Hepatocyte (in vitro differentiated cells): ENCODE measurements around the gene MGAM2.

ENCODE experiments used
- EZH2 ChIP-seq: fragments of 200-600 bp; sonication (generic); IDR thresholded peaks from 2 replicates; pipeline ENCODE4 v1.6.1; 2016; ENCODE audit warnings: antibody characterized with exemption, mild to moderate bottlenecking, borderline replicate concordance
- TF ChIP-seq, protein P1 (sequence below): fragments of 200-600 bp; sonication (generic); IDR thresholded peaks from 2 replicates; pipeline ENCODE4 v1.5.1; 2016; ENCODE audit warnings: antibody characterized with exemption, mild to moderate bottlenecking; ENCODE audit not compliant: poor library complexity

DNA sequence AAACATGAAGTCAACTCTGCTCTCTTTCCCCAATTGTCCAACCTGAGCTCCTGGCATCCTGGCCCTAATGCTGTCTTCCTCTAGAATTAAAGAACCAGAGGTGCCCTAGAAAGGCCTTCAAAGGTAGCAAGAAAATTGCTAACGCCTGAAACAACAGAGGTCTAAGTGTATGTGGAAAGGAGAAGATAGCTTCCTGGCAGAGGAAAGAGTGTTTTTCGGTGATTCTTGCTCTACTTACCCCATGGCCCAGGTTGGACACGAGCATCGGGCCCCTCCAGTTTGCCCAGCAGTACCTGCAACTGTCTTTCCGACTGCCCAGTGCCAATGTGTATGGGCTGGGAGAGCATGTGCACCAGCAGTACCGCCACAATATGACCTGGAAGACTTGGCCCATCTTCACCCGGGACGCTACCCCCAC is 22.2 kb downstream of the MGAM2 start:
- TF ChIP-seq, protein P1, sequence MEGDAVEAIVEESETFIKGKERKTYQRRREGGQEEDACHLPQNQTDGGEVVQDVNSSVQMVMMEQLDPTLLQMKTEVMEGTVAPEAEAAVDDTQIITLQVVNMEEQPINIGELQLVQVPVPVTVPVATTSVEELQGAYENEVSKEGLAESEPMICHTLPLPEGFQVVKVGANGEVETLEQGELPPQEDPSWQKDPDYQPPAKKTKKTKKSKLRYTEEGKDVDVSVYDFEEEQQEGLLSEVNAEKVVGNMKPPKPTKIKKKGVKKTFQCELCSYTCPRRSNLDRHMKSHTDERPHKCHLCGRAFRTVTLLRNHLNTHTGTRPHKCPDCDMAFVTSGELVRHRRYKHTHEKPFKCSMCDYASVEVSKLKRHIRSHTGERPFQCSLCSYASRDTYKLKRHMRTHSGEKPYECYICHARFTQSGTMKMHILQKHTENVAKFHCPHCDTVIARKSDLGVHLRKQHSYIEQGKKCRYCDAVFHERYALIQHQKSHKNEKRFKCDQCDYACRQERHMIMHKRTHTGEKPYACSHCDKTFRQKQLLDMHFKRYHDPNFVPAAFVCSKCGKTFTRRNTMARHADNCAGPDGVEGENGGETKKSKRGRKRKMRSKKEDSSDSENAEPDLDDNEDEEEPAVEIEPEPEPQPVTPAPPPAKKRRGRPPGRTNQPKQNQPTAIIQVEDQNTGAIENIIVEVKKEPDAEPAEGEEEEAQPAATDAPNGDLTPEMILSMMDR, result no peak
- no peak for TF ChIP-seq EZH2
